Activated CD4-positive, alpha-beta T cell treated with anti-CD3 and anti-CD28 coated beads, Interleukin-2, amount 10 ng/mL, durations not matched to agents 7 days and 5 days (primary cell): Measurements from ENCODE around the gene SMURF1. TPM values are rescaled to one million over a fixed set of nuclear protein-coding genes. Genes with fewer than 3 reads are reported as not detected.

Experiments used
- CTCF ChIA-PET: fragments of 350-600 bp; sonication (Branson Sonifier 250); formaldehyde crosslinking; loops from one replicate; lab custom pipeline; 2021; ENCODE audit warnings: antibody characterized with exemption; lab: Charles Lee
- POLR2A ChIA-PET: fragments of 350-600 bp; sonication (Branson Sonifier 250); formaldehyde crosslinking; loops from one replicate; lab custom pipeline; 2021; ENCODE audit warnings: antibody characterized with exemption; lab: Charles Lee
- DNase-seq: peaks from one replicate; pipeline ENCODE4 v3.0.0-alpha.2; 2020
- H3K27ac Mint-ChIP-seq: one replicate; pipeline ENCODE4 v1.8.0; 2021; ENCODE audit warnings: mild to moderate bottlenecking, moderate library complexity, mixed read lengths
- H3K27me3 Mint-ChIP-seq: one replicate; pipeline ENCODE4 v1.8.0; 2021; ENCODE audit warnings: mixed read lengths
- H3K36me3 Mint-ChIP-seq: one replicate; pipeline ENCODE4 v1.8.0; 2021; ENCODE audit warnings: low read depth, mixed read lengths
- H3K4me1 Mint-ChIP-seq: one replicate; pipeline ENCODE4 v1.8.0; 2021; ENCODE audit warnings: mixed read lengths
- H3K4me3 Mint-ChIP-seq: one replicate; pipeline ENCODE4 v1.8.0; 2021; ENCODE audit warnings: mild to moderate bottlenecking, moderate library complexity, mixed read lengths
- H3K9me3 Mint-ChIP-seq: one replicate; pipeline ENCODE4 v1.8.0; 2021; ENCODE audit warnings: mixed read lengths
- total RNA-seq, 2 experiments: library from RNA; stranded (reverse); gene quantifications; one replicate each; pipeline ENCODE4 v1.2.3, GENCODE V29; 2021

SMURF1 gene
- total RNA-seq, 2 experiments from 2014 or later: 12.6 to 14.2 TPM

- Mint-ChIP-seq H3K27ac (no peak overlapping the region), H3K4me1 (peaks cover 11% of the 10 kb centered on the region), H3K36me3 (peaks cover 25% of the 10 kb centered on the region), H3K9me3 (peaks cover 17% of the 10 kb centered on the region), H3K4me3 (no peak overlapping the region), H3K27me3 (no peaks in the 10 kb centered on the region)
- POLR2A ChIA-PET: no interaction called here
- CTCF ChIA-PET: no interaction called here
- DNase-seq: no peak
Observed at GRCh38 chr7:99098286-99098823, 45.6 kb downstream of the SMURF1 start.

DNA sequence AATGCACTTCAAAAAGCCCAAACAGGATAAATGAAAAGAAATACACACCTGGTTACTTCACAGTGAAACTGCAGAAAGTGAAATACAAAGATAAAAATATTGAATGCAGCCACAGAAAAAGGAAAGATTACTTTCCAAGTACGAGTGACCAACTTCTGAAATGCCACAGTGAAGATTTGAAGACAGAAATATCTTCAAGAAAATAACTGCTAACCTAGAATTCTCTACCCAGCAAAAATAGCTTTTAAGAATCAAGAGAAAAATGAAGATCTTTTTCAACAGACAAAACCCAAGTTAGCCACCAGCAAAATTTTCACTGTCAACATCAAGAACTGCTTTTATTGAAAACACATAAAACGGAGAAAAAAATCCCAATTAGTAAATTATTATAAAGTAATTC, 46.2 kb downstream of the SMURF1 start:
- Mint-ChIP-seq H3K27me3 (no peaks in the 10 kb centered on the region), H3K4me1 (peaks cover 5% of the 10 kb centered on the region), H3K27ac (no peak overlapping the region), H3K9me3 (peaks cover 17% of the 10 kb centered on the region), H3K4me3 (no peak overlapping the region), H3K36me3 (peaks cover 25% of the 10 kb centered on the region)
- ChIA-PET POLR2A (no interaction called here), CTCF (no interaction called here)
- DNase-seq: no peak

- ChIA-PET POLR2A (no interaction called here), CTCF (interaction anchor here (1.2 kb wide), 1 partner anchor 34 kb away, joined by 3 read pairs; no protein-coding TSS in a partner anchor)
- H3K4me3 Mint-ChIP-seq: no peak overlapping the region
- no peak for DNase-seq
- H3K27ac Mint-ChIP-seq: no peak overlapping the region
- H3K27me3 Mint-ChIP-seq: no peaks in the 10 kb centered on the region
- H3K4me1 Mint-ChIP-seq: peaks cover 5% of the 10 kb centered on the region
- peaks cover 25% of the 10 kb centered on the region for H3K36me3 Mint-ChIP-seq
- H3K9me3 Mint-ChIP-seq: peaks cover 17% of the 10 kb centered on the region
Observed at GRCh38 chr7:99096124-99096887, 47.6 kb downstream of the SMURF1 start.

- Mint-ChIP-seq H3K4me1 (peaks cover 5% of the 10 kb centered on the region), H3K27me3 (no peaks in the 10 kb centered on the region), H3K27ac (no peak overlapping the region), H3K4me3 (no peak overlapping the region), H3K9me3 (peaks cover 17% of the 10 kb centered on the region), H3K36me3 (peaks cover 25% of the 10 kb centered on the region)
- CTCF ChIA-PET: no interaction called here
- POLR2A ChIA-PET: no interaction called here
- no peak for DNase-seq
Observed at GRCh38 chr7:99095698-99096097, 48.2 kb downstream of the SMURF1 start.

DNA sequence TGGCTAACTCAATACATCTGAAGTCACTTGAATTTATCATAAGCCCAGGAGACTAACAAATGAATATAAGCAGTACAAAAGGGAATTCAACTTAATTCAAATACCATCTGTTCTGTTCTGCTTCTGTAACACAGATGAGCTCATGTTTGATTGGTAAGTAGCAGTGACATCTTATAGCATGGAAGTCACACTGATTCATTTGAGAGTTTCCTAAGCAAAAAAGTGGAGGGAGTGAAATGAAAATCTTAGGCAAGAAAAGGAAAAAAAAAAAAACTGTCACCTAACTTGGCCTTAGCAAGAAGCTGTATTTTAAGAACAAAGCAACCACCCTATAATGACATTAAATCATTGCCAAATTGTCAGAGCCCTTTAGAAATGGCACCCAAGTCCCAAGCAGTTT, 49.5 kb downstream of the SMURF1 start:
- H3K27me3 Mint-ChIP-seq: no peaks in the 10 kb centered on the region
- peaks cover 2% of the 10 kb centered on the region for H3K4me1 Mint-ChIP-seq
- H3K27ac Mint-ChIP-seq: no peak overlapping the region
- peaks cover 11% of the 10 kb centered on the region for H3K9me3 Mint-ChIP-seq
- ChIA-PET POLR2A (no interaction called here), CTCF (no interaction called here)
- H3K36me3 Mint-ChIP-seq: peaks cover 19% of the 10 kb centered on the region
- H3K4me3 Mint-ChIP-seq: no peak overlapping the region
- no peak for DNase-seq

DNA sequence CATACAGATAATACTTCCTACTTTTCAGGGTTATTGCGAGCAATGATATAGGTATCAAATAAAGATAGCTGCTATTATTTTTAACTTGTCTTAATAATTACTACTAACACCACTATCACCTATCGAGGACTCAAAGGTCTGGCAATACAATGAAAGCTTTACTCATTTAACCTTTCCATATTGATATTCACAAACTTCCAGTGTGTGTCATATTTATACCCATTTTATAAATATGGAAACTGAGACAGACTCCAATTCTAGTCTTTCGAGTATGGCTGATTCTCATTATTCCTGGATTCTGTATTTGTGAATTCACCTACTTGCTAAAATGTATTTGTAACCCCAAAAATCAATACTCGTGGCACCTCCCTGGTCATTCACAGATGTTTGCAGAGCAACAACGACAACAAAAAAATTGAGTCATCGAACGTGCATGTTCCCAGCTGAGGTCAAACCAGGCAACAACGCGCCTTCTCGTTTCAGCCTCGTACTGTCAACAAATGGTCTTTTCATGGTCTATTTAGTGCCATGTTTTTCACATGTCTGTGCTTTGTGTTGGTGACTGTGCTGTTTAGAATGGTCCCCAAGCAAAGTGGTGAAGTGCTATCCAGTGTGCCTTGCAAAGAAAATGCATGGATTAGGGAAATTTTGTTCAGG, 51.7 kb downstream of the SMURF1 start:
- ChIA-PET POLR2A (no interaction called here), CTCF (no interaction called here)
- Mint-ChIP-seq H3K4me1 (peaks cover 2% of the 10 kb centered on the region), H3K9me3 (no peaks in the 10 kb centered on the region), H3K36me3 (peaks cover 14% of the 10 kb centered on the region), H3K27ac (no peak overlapping the region), H3K27me3 (no peaks in the 10 kb centered on the region), H3K4me3 (no peak overlapping the region)
- no peak for DNase-seq

GRCh38 chr7:99090771-99091542, 53.0 kb downstream of the SMURF1 start:
- peaks cover 13% of the 10 kb centered on the region for H3K36me3 Mint-ChIP-seq
- no peaks in the 10 kb centered on the region for H3K4me1 Mint-ChIP-seq
- ChIA-PET CTCF (no interaction called here), POLR2A (no interaction called here)
- H3K4me3 Mint-ChIP-seq: no peak overlapping the region
- DNase-seq: no peak
- no peak overlapping the region for H3K27ac Mint-ChIP-seq
- peaks cover 6% of the 10 kb centered on the region for H3K9me3 Mint-ChIP-seq
- H3K27me3 Mint-ChIP-seq: no peaks in the 10 kb centered on the region

- Mint-ChIP-seq H3K27ac (no peak overlapping the region), H3K27me3 (no peaks in the 10 kb centered on the region), H3K4me3 (no peak overlapping the region), H3K9me3 (peaks cover 10% of the 10 kb centered on the region), H3K4me1 (no peaks in the 10 kb centered on the region), H3K36me3 (peaks cover 16% of the 10 kb centered on the region)
- DNase-seq: no peak
- ChIA-PET CTCF (no interaction called here), POLR2A (no interaction called here)
Observed at GRCh38 chr7:99089914-99090629, 53.8 kb downstream of the SMURF1 start.

- CTCF ChIA-PET: no interaction called here
- H3K4me1 Mint-ChIP-seq: peaks cover 8% of the 10 kb centered on the region
- POLR2A ChIA-PET: no interaction called here
Observed at GRCh38 chr7:99086944-99087343, 57.0 kb downstream of the SMURF1 start.

GRCh38 chr7:99086532-99086931, 57.4 kb downstream of the SMURF1 start:
- ChIA-PET CTCF (no interaction called here), POLR2A (no interaction called here)
- Mint-ChIP-seq H3K27ac (no peak overlapping the region), H3K9me3 (peaks cover 10% of the 10 kb centered on the region), H3K4me1 (peaks cover 8% of the 10 kb centered on the region), H3K36me3 (peaks cover 13% of the 10 kb centered on the region), H3K4me3 (no peak overlapping the region), H3K27me3 (no peaks in the 10 kb centered on the region)
- DNase-seq: no peak

More at GRCh38 chr7:99086944-99087343, 57.0 kb downstream of the SMURF1 start:
- no peaks in the 10 kb centered on the region for H3K27me3 Mint-ChIP-seq
- H3K27ac Mint-ChIP-seq: no peak overlapping the region
- H3K36me3 Mint-ChIP-seq: peaks cover 13% of the 10 kb centered on the region
- H3K9me3 Mint-ChIP-seq: peaks cover 10% of the 10 kb centered on the region
- no peak overlapping the region for H3K4me3 Mint-ChIP-seq
- DNase-seq: no peak

DNA sequence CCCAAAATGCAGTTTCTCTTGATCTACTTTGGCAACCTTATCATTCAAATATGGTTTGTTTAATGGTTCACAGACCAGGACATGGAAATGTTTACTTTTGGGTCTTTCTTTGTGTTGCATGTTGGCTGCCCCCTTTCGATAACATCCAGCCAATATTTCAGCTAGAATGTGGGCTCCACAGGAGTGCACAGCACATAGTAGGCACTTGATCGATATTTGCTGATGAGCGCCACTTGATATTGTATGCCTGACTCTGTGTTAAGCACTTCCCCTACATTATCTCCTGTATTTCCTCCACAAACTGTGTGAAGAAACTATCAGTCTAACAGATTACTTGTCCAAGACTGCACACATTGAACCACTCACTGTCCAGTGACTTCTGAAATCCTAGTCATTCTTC, 60.2 kb downstream of the SMURF1 start:
- Mint-ChIP-seq H3K9me3 (peaks cover 10% of the 10 kb centered on the region), H3K27ac (no peak overlapping the region), H3K4me1 (peaks cover 22% of the 10 kb centered on the region), H3K27me3 (no peaks in the 10 kb centered on the region), H3K36me3 (peaks cover 13% of the 10 kb centered on the region), H3K4me3 (no peak overlapping the region)
- ChIA-PET CTCF (no interaction called here), POLR2A (no interaction called here)
- no peak for DNase-seq

- H3K27ac Mint-ChIP-seq: no peak overlapping the region
- CTCF ChIA-PET: no interaction called here
Observed at GRCh38 chr7:99083068-99083651, 60.7 kb downstream of the SMURF1 start.

More at GRCh38 chr7:99083068-99083651, 60.7 kb downstream of the SMURF1 start:
- POLR2A ChIA-PET: no interaction called here
- Mint-ChIP-seq H3K9me3 (peaks cover 10% of the 10 kb centered on the region), H3K27me3 (no peaks in the 10 kb centered on the region), H3K4me1 (peaks cover 27% of the 10 kb centered on the region), H3K4me3 (no peak overlapping the region), H3K36me3 (peaks cover 8% of the 10 kb centered on the region)
- no peak for DNase-seq
